Measurements from ENCODE around the gene IRGC. TPM values are rescaled to one million over a fixed set of nuclear protein-coding genes. Genes with fewer than 3 reads are reported as not detected.
"Not testable (repeated sequence)": the region's sequence is repeated elsewhere in the genome, so short reads cannot be mapped to it uniquely, and the experiment has no call there.

Gene IRGC
- polyA plus RNA-seq, 3 donors, result not detected

- WGBS, 3 donors, result 80 to 93% (median 83%) methylated on average over 3 of the region's 3 CpGs
- H3K27ac ChIP-seq (ENCODE audit: low read depth, low read length), result no peak overlapping the region
These were observed 27.2 kb downstream of the IRGC start for GRCh38 chr19:43743059-43743458.

DNA sequence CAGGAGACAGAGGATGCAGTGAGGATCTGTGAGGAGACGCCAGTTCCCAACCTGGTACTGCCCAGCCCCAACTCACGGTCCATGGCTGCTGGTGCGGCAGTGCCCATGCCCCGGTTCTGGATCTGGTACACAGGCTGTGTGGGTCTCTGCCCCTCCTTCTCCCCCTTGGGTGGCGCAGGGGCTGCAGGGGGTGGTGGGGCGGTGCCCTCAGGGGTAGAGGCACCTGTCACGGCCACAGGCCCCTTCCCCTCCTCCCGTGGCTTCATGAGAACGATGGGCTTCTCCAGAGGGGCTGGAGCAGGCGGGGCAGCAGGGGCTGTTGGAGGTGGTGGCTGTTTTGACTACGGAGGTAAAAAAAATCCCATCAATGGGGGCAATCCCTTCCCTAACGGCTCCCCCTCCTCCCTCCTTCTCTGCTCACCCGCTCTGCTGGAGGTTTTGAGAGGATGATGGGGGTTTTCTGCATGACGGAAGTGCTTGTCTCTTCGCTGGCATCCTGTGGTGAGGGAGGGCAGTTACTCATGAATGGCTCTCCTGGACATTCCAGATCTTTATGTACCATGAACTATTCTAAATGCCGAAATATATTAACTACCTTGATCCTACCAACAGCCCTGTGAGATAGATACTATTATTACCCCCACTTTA, 31.8 kb downstream of the IRGC start:
- H3K27ac ChIP-seq (ENCODE audit: low read depth, low read length), result no peak overlapping the region

GRCh38 chr19:43748205-43748594, 32.3 kb downstream of the IRGC start:
- WGBS, 3 donors, result 91 to 95% (median 92%) methylated on average over 4 of the region's 4 CpGs
- no peak overlapping the region for H3K27ac ChIP-seq (ENCODE audit: low read depth, low read length)

More for the DNA sequence above, 31.8 kb downstream of the IRGC start:
- whole genome bisulfite sequencing, 3 donors, result 85 to 88% (median 87%) methylated on average over 15 to 16 of the region's 16 CpGs

GRCh38 chr19:43748685-43749084, 32.8 kb downstream of the IRGC start:
- 87 to 90% (median 88%) methylated on average over 4 of the region's 4 CpGs for WGBS, 3 donors

DNA sequence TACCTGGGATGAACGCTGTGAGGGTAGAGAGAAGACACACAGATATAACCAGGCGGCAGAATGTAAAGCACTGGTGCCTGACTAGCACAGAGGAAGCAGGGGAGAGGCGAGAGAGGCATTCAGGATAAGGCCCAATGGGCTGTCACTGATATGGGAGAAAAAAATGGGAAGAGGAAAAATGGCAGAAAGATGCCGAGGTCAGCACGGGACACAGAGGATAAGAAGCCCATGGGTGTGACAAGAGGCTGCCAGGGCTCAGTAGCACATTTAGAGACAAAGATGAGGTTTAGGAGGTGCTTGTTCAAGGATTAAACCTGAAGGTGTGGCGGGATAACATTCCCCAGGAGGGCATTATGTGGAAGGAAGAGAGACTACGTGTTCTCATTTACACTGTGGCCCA, 33.3 kb downstream of the IRGC start:
- no peak overlapping the region for H3K27ac ChIP-seq (ENCODE audit: low read depth, low read length)
- WGBS, 3 donors, result 88 to 91% (median 91%) methylated on average over 7 of the region's 7 CpGs

More at GRCh38 chr19:43748685-43749084, 32.8 kb downstream of the IRGC start:
- H3K27ac ChIP-seq (ENCODE audit: low read depth, low read length), result no peak overlapping the region

GRCh38 chr19:43749898-43750297, 34.0 kb downstream of the IRGC start:
- H3K27ac ChIP-seq (ENCODE audit: low read depth, low read length), result no peak overlapping the region
- WGBS, 3 donors, result 95 to 100% (median 95%) methylated on average over 1 of the region's 1 CpG

- WGBS, 3 donors, result 64 to 96% (median 92%) methylated on average over 4 of the region's 4 CpGs
- no peak overlapping the region for H3K27ac ChIP-seq (ENCODE audit: low read depth, low read length)
These were observed 35.8 kb downstream of the IRGC start for GRCh38 chr19:43751466-43752220.

DNA sequence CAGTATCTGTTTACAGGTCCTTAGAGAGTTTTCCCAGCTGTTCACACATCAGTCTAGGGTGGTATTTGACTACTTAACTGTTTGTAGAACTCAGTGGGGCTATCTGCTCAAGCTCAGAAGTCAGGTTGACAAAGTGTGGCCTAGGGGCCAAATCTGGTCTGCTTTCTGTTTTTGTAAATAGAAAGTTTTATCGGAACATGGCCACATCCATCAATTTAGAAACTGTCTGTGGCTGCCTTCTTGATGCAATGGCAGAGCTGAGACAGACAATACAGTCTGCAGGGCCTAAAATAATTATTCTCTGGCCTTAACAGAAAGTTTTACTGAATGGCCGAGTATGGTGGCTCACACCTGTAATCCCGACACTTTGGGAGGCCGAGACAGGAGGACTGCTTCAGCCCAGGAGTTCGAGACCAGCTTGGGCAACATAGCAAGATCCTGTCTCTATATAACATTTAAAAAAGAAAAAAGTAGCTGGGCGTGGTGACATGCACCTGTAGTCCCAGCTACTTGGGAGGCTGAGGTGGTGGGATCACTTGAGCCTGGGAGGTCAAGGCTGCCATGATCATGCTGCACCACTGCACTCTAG, 36.5 kb downstream of the IRGC start:
- no peak overlapping the region for H3K27ac ChIP-seq (ENCODE audit: low read depth, low read length)
- 87 to 94% (median 91%) methylated on average over 6 of the region's 6 CpGs for WGBS, 3 donors

DNA sequence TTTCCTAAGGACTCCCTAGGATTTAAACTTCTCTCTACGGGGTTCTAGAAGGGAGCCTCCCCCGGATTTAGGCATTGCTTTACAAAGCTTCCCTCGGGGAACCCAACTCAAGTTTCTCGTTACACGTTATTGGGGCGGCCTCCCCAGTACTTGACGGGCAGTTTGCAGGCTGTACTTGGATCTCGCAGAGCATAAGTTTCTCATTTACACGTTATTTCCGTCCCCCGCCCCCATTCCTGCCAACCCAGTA, 38.3 kb downstream of the IRGC start:
- H3K27ac ChIP-seq (ENCODE audit: low read depth, low read length), result peak overlapping the region; percentile 96
- WGBS, 3 donors, result 0 to 1% (median 0%) methylated on average over 11 of the region's 11 CpGs

DNA sequence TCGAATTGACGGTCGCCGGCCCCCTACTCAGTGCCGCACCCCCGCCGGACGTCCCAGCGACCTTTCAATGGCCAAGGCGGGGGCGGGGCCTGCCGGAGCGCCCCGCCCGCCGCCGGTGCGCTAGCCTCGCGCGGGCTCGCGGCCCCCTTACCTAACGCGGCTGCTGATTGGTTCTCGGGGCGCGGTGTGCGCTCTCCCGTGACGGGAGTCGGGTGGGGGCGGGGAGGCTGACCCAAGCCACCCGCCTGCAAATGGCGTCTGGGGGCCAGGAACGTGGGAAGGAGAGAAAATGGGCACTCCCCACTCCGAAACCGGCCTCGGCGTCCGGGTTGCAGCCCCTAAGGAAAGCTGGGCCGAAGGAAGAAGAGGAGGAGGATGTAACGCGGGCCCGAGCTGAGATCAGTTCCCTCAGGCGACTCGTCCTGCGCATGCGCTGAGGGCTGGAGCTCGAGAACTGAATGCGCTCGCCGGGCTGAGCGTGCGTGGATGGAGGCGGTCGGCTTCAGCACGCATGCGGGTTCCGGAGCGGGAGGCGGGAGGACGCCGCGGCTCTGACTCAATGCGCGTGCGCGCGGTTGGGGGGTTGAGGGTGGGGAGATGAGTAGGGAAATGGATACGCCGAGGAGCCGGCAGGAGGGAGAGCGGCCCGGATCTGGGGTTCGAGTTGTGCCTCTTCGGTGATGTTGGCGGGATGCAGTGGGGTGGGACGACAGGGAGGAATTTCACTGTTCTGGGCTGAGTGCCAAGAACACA, 38.8 kb downstream of the IRGC start, which contains the start of gene SMG9:
SMG9 (minus strand) TSS at position 460 of the 753 bp plus-strand sequence. CDS start 4,221 bp downstream, outside the sequence.
- 1% methylated on average over 71 to 79 of the region's 79 CpGs for WGBS, 3 donors
- H3K27ac ChIP-seq (ENCODE audit: low read depth, low read length), result peak within 1 kb of the TSS; percentile 96

GRCh38 chr19:43755256-43755801, 39.5 kb downstream of the IRGC start:
- H3K27ac ChIP-seq (ENCODE audit: low read depth, low read length), result peak overlapping the region; percentile 96
- WGBS, 3 donors, result 0 to 2% (median 1%) methylated on average over 28 of the region's 28 CpGs

GRCh38 chr19:43759515-43759914, 43.6 kb downstream of the IRGC start:
- no peak overlapping the region for H3K27ac ChIP-seq (ENCODE audit: low read depth, low read length)
- WGBS, 3 donors, result 68 to 85% (median 77%) methylated on average over 5 of the region's 5 CpGs

GRCh38 chr19:43760941-43761340, 45.1 kb downstream of the IRGC start:
- WGBS, 3 donors, result 91 to 96% (median 91%) methylated on average over 4 of the region's 4 CpGs
- no peak overlapping the region for H3K27ac ChIP-seq (ENCODE audit: low read depth, low read length)

DNA sequence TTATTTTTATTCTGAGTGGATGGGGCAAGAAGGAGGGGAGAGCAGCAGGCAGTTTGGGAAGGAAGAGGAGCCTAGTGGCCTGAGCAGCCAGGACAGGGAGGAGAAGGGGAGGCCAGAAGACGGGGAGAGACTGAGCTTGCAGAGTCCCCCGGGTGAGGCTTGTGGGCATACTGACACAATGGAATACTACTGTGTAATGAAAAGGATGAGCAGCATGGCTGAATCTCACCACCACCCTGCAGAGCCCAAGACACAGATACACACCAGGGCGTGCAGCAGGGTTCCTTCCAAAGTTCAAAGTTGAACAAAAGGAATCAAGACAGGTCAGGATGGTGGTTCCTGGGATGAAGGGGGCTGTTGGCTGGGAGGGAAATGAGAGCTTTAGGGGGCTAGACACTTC, 46.9 kb downstream of the IRGC start:
- no peak overlapping the region for H3K27ac ChIP-seq (ENCODE audit: low read depth, low read length)

DNA sequence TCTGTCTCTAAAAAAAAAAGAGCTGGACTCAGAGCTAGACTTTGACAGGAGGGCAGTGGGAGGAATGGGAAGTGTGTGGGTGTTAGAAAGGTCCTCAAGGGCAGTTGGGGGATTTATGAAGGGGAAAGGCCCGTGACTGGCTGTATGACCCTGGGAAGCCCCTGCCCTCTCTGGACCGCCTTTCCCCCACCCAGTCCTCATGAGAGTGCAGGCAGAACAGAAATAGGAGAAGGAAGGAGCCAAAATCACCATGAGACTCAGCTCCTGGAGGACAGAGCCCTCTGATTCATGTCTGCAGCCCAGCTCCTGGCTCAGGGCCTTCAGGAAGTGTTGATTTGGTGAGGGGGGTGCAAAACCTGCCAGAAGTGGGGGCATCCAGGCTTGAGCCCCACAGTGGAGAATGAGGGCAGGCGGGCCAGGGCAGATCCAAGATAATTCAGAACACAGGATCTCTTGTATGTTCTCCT, 47.6 kb downstream of the IRGC start:
- 43 to 50% (median 47%) methylated on average over 3 of the region's 3 CpGs for WGBS, 3 donors

More for the DNA sequence above, 46.9 kb downstream of the IRGC start:
- 82 to 85% (median 82%) methylated on average over 2 to 3 of the region's 3 CpGs for WGBS, 3 donors

DNA sequence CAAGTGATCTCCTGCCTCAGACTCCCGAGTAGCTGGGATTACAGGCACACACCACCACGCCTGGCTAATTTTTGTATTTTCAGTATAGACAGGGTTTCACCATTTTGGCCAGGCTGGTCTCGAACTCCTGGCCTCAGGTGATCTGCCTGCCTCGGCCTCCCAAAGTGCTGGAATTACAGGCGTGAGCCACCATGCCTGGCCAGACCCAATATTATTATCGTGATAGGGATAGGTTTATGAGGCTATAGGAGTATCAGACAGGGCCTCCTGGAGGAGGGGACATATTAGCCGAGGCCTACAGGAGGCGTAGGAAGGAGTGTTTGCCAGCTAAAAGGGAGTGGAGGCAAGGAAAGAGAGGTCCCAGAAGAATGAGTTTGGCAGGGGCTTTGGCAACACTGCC, 48.8 kb downstream of the IRGC start:
- WGBS, 3 donors, result 72 to 76% (median 73%) methylated on average over 8 of the region's 8 CpGs

More for the DNA sequence above, 47.6 kb downstream of the IRGC start:
- H3K27ac ChIP-seq (ENCODE audit: low read depth, low read length), result no peak overlapping the region

DNA sequence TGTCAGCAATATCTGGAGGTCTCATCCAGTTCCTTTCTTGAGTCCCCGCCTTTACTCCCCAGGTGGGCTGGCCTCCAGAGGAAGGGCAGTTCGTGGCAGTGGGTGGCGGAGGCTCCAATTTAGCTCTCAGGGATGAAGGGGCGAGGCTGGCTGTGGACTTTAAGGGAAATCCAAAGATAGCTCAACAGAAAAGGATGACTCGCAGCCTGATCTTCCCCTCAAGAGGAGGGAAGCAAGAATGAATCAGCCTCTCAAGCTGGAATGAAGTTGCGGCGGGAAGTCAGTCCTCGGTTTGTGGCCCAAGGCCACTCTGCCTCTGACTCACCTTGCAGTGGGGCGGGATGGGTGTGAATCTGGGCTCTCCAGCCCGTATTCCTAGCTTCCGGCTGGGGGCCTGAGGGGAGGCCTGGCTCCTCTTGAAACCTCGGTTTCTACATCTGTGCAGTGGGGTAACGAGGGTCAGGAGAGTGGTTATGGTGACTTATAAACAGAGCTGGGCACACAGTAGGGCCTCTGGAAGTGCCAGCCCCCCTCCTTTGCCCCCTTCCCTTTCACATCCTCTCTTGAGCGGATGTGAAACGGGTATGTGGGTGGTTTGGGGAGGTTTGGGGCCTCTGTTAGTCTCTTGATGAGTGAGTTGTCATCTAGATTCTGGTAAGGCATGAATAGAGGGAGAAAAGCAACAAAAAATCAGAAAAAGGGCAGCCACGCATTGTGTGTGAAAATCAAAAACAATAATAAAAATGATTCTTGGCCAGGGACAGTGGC, 49.4 kb downstream of the IRGC start:
- H3K27ac ChIP-seq (ENCODE audit: low read depth, low read length), result peak overlapping the region; percentile 45
- WGBS, 3 donors, result 27 to 70% (median 34%) methylated on average over 16 of the region's 16 CpGs

More for the DNA sequence above, 48.8 kb downstream of the IRGC start:
- not testable (repeated sequence) for H3K27ac ChIP-seq (ENCODE audit: low read depth, low read length)

DNA sequence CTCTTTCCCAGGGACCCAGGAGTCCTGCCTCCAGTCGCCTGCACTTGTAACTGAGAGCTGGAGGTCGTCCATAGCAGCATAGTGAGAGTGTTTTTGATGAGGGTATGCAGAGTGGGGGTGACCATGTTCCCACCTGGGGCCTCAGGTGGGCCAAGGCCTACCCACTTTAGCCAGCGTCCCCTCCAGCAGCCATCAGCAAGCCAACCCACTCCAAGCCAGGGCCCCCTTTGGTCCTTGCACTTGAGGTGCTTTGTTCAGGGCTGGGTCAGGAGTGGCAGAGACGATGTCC, 50.8 kb downstream of the IRGC start:
- H3K27ac ChIP-seq (ENCODE audit: low read depth, low read length), result no peak overlapping the region
- WGBS, 3 donors, result 61 to 91% (median 88%) methylated on average over 4 of the region's 4 CpGs
